Smooth muscle cell (in vitro differentiated cells): ENCODE data around the gene GABARAPL2. TPM values are rescaled to one million over a fixed set of nuclear protein-coding genes. Genes with fewer than 3 reads are reported as not detected.

Source experiments
- DNase-seq: peaks from one replicate; lab custom pipeline; 2025; ENCODE audit not compliant: unreplicated experiment; lab: John Stamatoyannopoulos, UW
- H2AFZ ChIP-seq: fragments of 200-600 bp; sonication (generic); 2 replicates; pipeline ENCODE4 v1.6.0; 2016; ENCODE audit warnings: antibody characterized with exemption, low read depth, mild to moderate bottlenecking
- H3F3A ChIP-seq: fragments of 200-600 bp; sonication (generic); 2 replicates; pipeline ENCODE4 v1.6.0; 2017; ENCODE audit warnings: antibody characterized with exemption, low read depth
- H3K27ac ChIP-seq: fragments of 200-600 bp; sonication (generic); 2 replicates; pipeline ENCODE4 v1.5.1; 2016; ENCODE audit warnings: low read depth, mild to moderate bottlenecking
- H3K27me3 ChIP-seq: fragments of 200-600 bp; sonication (generic); 2 replicates; pipeline ENCODE4 v1.6.1; 2016; ENCODE audit warnings: low read depth, mild to moderate bottlenecking
- H3K36me3 ChIP-seq: fragments of 200-600 bp; sonication (generic); 2 replicates; pipeline ENCODE4 v1.5.1; 2016; ENCODE audit warnings: low read depth
- H3K4me1 ChIP-seq: fragments of 200-600 bp; sonication (generic); 2 replicates; pipeline ENCODE4 v1.5.1; 2016; ENCODE audit warnings: low read depth
- H3K4me2 ChIP-seq: fragments of 200-600 bp; sonication (generic); 2 replicates; pipeline ENCODE4 v1.6.0; 2016; ENCODE audit warnings: mild to moderate bottlenecking
- H3K4me3 ChIP-seq: fragments of 200-600 bp; sonication (generic); 2 replicates; pipeline ENCODE4 v1.5.1; 2016; ENCODE audit warnings: mild to moderate bottlenecking
- H3K79me2 ChIP-seq: fragments of 200-600 bp; sonication (generic); 2 replicates; pipeline ENCODE4 v1.6.0; 2016; ENCODE audit warnings: low read depth, mild to moderate bottlenecking
- H3K9ac ChIP-seq: fragments of 200-600 bp; sonication (generic); 2 replicates; pipeline ENCODE4 v1.6.0; 2016; ENCODE audit warnings: low read depth
- H3K9me3 ChIP-seq: fragments of 200-600 bp; sonication (generic); replicated peaks from 2 replicates; pipeline ENCODE4 v1.5.1; 2016; ENCODE audit warnings: low read depth
- H4K20me1 ChIP-seq: fragments of 200-600 bp; sonication (generic); 2 replicates; pipeline ENCODE4 v1.6.0; 2016; ENCODE audit warnings: low read depth
- CTCF ChIP-seq: fragments of 200-600 bp; sonication (generic); IDR thresholded peaks from 2 replicates; pipeline ENCODE4 v1.5.1; 2017; ENCODE audit warnings: borderline replicate concordance, mild to moderate bottlenecking, antibody characterized with exemption; ENCODE audit not compliant: insufficient read depth, poor library complexity, severe bottlenecking
- WGBS: methylation state at CpG from one replicate; pipeline ENCODE4 v1.1.7; 2016; ENCODE audit warnings: low lambda C conversion rate; 5-methylcytosine and 5-hydroxymethylcytosine counted together
- polyA plus RNA-seq: library from polyadenylated mRNA; unstranded; fragments of >200 nt; fragmentation: Nextera tagmentation; extraction: Ambion mirVana; gene quantifications from 2 replicates; pipeline ENCODE4 v1.2.1, GENCODE V29; 2016
- total RNA-seq: library from RNA; depleted of rRNA; stranded (reverse); fragments of >200 nt; gene quantifications from 2 replicates; pipeline ENCODE4 v1.2.3, GENCODE V29; 2014

The GABARAPL2 gene
- total and polyA plus RNA-seq, 2 experiments from 2014 or later: 90.6 to 189 TPM

- Histone ChIP-seq H3K4me3 (no peak overlapping the region), H3K27ac (peak overlapping the region; percentile 87), H3F3A (peaks cover 6% of the 10 kb centered on the region), H4K20me1 (peaks cover 66% of the 10 kb centered on the region), H3K4me1 (peaks cover 9% of the 10 kb centered on the region), H2AFZ (no peak overlapping the region), H3K79me2 (peaks cover 44% of the 10 kb centered on the region), H3K4me2 (no peak overlapping the region), H3K9ac (no peak overlapping the region), H3K27me3 (no peaks in the 10 kb centered on the region), H3K36me3 (no peaks in the 10 kb centered on the region), H3K9me3 (no peaks in the 10 kb centered on the region)
- WGBS: 84% methylated on average over 4 of the region's 4 CpGs
- no peak for TF ChIP-seq CTCF
- DNase-seq: no peak
These were observed 1.7 kb downstream of the GABARAPL2 start for GRCh38 chr16:75567911-75568310.

GRCh38 chr16:75570396-75571065, 4.4 kb downstream of the GABARAPL2 start:
- Histone ChIP-seq H3K36me3 (peaks cover 3% of the 10 kb centered on the region), H3K79me2 (peaks cover 44% of the 10 kb centered on the region), H3K27me3 (no peaks in the 10 kb centered on the region), H3K4me1 (peaks cover 9% of the 10 kb centered on the region), H3F3A (no peaks in the 10 kb centered on the region), H3K9ac (no peak overlapping the region), H4K20me1 (peaks cover 91% of the 10 kb centered on the region), H3K27ac (no peak overlapping the region), H3K4me2 (no peak overlapping the region), H3K4me3 (no peak overlapping the region), H2AFZ (no peak overlapping the region), H3K9me3 (no peaks in the 10 kb centered on the region)
- no peak for DNase-seq
- TF ChIP-seq CTCF: no peak
- WGBS: 88% methylated on average over 5 of the region's 5 CpGs

GRCh38 chr16:75572864-75573542, 6.8 kb downstream of the GABARAPL2 start:
- TF ChIP-seq CTCF: no peak
- no peak overlapping the region for H2AFZ ChIP-seq
- peaks cover 88% of the 10 kb centered on the region for H4K20me1 ChIP-seq
- no peak for DNase-seq
- no peak overlapping the region for H3K4me2 ChIP-seq
- no peak overlapping the region for H3K9ac ChIP-seq
- H3K4me3 ChIP-seq: no peak overlapping the region
- peaks cover 11% of the 10 kb centered on the region for H3K36me3 ChIP-seq
- H3K9me3 ChIP-seq: no peaks in the 10 kb centered on the region
- H3K27ac ChIP-seq: no peak overlapping the region
- H3K27me3 ChIP-seq: no peaks in the 10 kb centered on the region
- H3F3A ChIP-seq: no peaks in the 10 kb centered on the region
- no peaks in the 10 kb centered on the region for H3K4me1 ChIP-seq
- 79% methylated on average over 3 of the region's 3 CpGs for WGBS
- peaks cover 26% of the 10 kb centered on the region for H3K79me2 ChIP-seq

GRCh38 chr16:75573955-75574354, 7.8 kb downstream of the GABARAPL2 start:
- Histone ChIP-seq H3K4me1 (no peaks in the 10 kb centered on the region), H3K36me3 (peaks cover 11% of the 10 kb centered on the region), H3K9ac (no peak overlapping the region), H3K27ac (no peak overlapping the region), H3K4me2 (no peak overlapping the region), H3K27me3 (no peaks in the 10 kb centered on the region), H4K20me1 (peaks cover 79% of the 10 kb centered on the region), H2AFZ (no peak overlapping the region), H3K9me3 (no peaks in the 10 kb centered on the region), H3K79me2 (peaks cover 17% of the 10 kb centered on the region), H3F3A (no peaks in the 10 kb centered on the region), H3K4me3 (no peak overlapping the region)
- TF ChIP-seq CTCF: no peak
- WGBS: 94% methylated on average over 5 of the region's 5 CpGs
- DNase-seq: no peak
